ENCODE results near the gene CCND2.
A peak's percentile ranks its signal among the peaks of the same experiment; 100 is the strongest.

GRCh38 chr12:4276524-4277204 is 3.1 kb downstream of the CCND2 start:
- peak in 3 of 4 experiments; percentile 93 to 97 (median 96) for TF ChIP-seq CTCF (IDR thresholded peaks at IDR 0.05)
- no peak for TF ChIP-seq POLR2A (IDR thresholded peaks at IDR 0.05)
- no peak for TF ChIP-seq EP300 (IDR thresholded peaks at IDR 0.05)
- TF ChIP-seq POLR2AphosphoS5 (IDR thresholded peaks at IDR 0.05), result peak; percentile 73
